K562 (cell line): ENCODE measurements around the gene VPS4A. TPM values are rescaled to one million over a fixed set of nuclear protein-coding genes. Genes with fewer than 3 reads are reported as not detected.

Experiments used
- ATAC-seq: fragments of 200-7000 bp; cut with Tn5 transposase; 3 replicates; pipeline ENCODE4 v1.9.1; 2020; ENCODE audit warnings: moderate library complexity
- BruUV-seq: library from RNA; stranded (reverse); fragments of 400-500 nt; replicated peaks from 2 replicates; lab custom pipeline; 2021; lab: Mats Ljungman, UMichigan
- CTCF ChIA-PET: fragments of 300-600 bp; formaldehyde crosslinking; extraction: SDS; loops from one replicate; lab custom pipeline; 2021; ENCODE audit warnings: low intra/inter-chr PET ratio; lab: Yijun Ruan, JAX
- POLR2A ChIA-PET: fragments of 300-600, 350-650 bp; sonication (Branson Sonifier 250); formaldehyde crosslinking; extraction: SDS; loops from one replicate; lab custom pipeline; 2021; ENCODE audit warnings: antibody characterized with exemption, inconsistent platforms; lab: Yijun Ruan, JAX
- DNase-seq, 4 experiments: peaks; one replicate each; pipeline versions ENCODE4 v3.0.0 to v3.0.0-alpha.2; 2011 to 2018; ENCODE audit warnings: low spot score in 3 of 4, mixed read lengths in 3 of 4; ENCODE audit errors: extremely low read depth in 1 of 4
- FAIRE-seq: peaks from 2 replicates; lab custom pipeline; 2011; peaks lifted over from hg19 to GRCh38; lab: Jason Lieb, UNC
- H2AFZ ChIP-seq: 2 replicates; pipeline ENCODE4 v1.6.0; 2011; ENCODE audit warnings: low read depth, low read length, control low read depth, inconsistent platforms
- H3K27ac ChIP-seq: fragments of 200-600 bp; 3 replicates; pipeline ENCODE4 v1.8.0; 2011; ENCODE audit warnings: low read depth, mild to moderate bottlenecking, control low read depth, inconsistent platforms, low read length, moderate library complexity, mixed read lengths; ENCODE audit errors: extremely low read depth
- H3K27me3 ChIP-seq, 2 experiments: fragments of 300-600 bp in 1 of 2; 2 replicates in 1 of 2; 3 replicates in 1 of 2; pipeline versions ENCODE4 v1.6.0 to v1.8.0; 2011; ENCODE audit warnings: inconsistent platforms in 2 of 2, low read length in 2 of 2, mild to moderate bottlenecking in 1 of 2, mixed read lengths in 1 of 2, moderate library complexity in 1 of 2; ENCODE audit not compliant: control insufficient read depth in 2 of 2, insufficient read depth in 2 of 2
- H3K36me3 ChIP-seq: fragments of 300-600 bp; 3 replicates; pipeline ENCODE4 v1.8.0; 2011; ENCODE audit warnings: mild to moderate bottlenecking, low read length, inconsistent platforms; ENCODE audit not compliant: control insufficient read depth, insufficient read depth
- H3K4me1 ChIP-seq, 2 experiments: fragments of 200-600 bp in 1 of 2; replicated peaks in 1 of 2; 2 replicates in 1 of 2; 3 replicates in 1 of 2; pipeline versions ENCODE4 v1.5.1 to v1.8.0; 2011; ENCODE audit warnings: inconsistent platforms in 2 of 2, low read length in 2 of 2, mild to moderate bottlenecking in 1 of 2, mixed read lengths in 1 of 2, moderate library complexity in 1 of 2; ENCODE audit not compliant: control insufficient read depth in 2 of 2, insufficient read depth in 2 of 2
- H3K4me2 ChIP-seq: 2 replicates; pipeline ENCODE4 v1.6.1; 2011; ENCODE audit warnings: low read length, control low read depth, inconsistent platforms, mixed read lengths; ENCODE audit not compliant: insufficient read depth
- H3K4me3 ChIP-seq: fragments of 200-600 bp; sonication (generic), shearing (Covaris generic); 2 replicates; pipeline ENCODE4 v1.5.1; 2016; ENCODE audit warnings: control low read depth, inconsistent platforms
- H3K79me2 ChIP-seq: fragments of 200-600 bp; 3 replicates; pipeline ENCODE4 v1.8.0; 2011; ENCODE audit warnings: low read length, inconsistent platforms; ENCODE audit not compliant: control insufficient read depth, insufficient read depth
- H3K9ac ChIP-seq, 2 experiments: 2 replicates each; pipeline versions ENCODE4 v1.6.0 to v1.6.1; 2011; ENCODE audit warnings: low read depth in 2 of 2, low read length in 2 of 2, control low read depth in 1 of 2, inconsistent platforms in 1 of 2, mild to moderate bottlenecking in 1 of 2, mixed read lengths in 1 of 2; ENCODE audit not compliant: insufficient read depth in 1 of 2
- H3K9me1 ChIP-seq: one replicate; pipeline ENCODE4 v1.6.0; 2011; ENCODE audit warnings: inconsistent platforms, mild to moderate bottlenecking, low read length, moderate library complexity; ENCODE audit not compliant: control insufficient read depth, insufficient read depth
- H3K9me3 ChIP-seq: replicated peaks from 2 replicates; pipeline ENCODE4 v1.5.1; 2011; ENCODE audit warnings: low read depth, low read length, inconsistent platforms; ENCODE audit not compliant: control insufficient read depth, insufficient read depth
- H4K20me1 ChIP-seq: replicated peaks from 2 replicates; pipeline ENCODE4 v1.6.1; 2011; ENCODE audit warnings: low read length, inconsistent platforms, mixed read lengths; ENCODE audit not compliant: control insufficient read depth, insufficient read depth
- BRD9 ChIP-seq: fragments of 450-650 bp; IDR thresholded peaks from 2 replicates; pipeline ENCODE4 v1.6.1; 2018; ENCODE audit warnings: low read depth; ENCODE audit not compliant: partially characterized antibody
- CHD2 ChIP-seq: IDR thresholded peaks from 2 replicates; pipeline ENCODE4 v1.6.1; 2011; ENCODE audit warnings: low read depth, low read length
- FIP1L1 ChIP-seq: fragments of 200-400 bp; formaldehyde crosslinking; IDR thresholded peaks from 2 replicates; pipeline ENCODE4 v1.6.1; 2018; ENCODE audit warnings: mild to moderate bottlenecking, low read depth, low read length; ENCODE audit not compliant: poor library complexity, severe bottlenecking
- HSF4 ChIP-seq: fragments of 250-450 bp; sonication (Bioruptor Pico); IDR thresholded peaks from 2 replicates; pipeline ENCODE4 v2.1.2; 2022; ENCODE audit warnings: mild to moderate bottlenecking, moderate library complexity, borderline replicate concordance
- LARP7 ChIP-seq: fragments of 450-650 bp; IDR thresholded peaks from 2 replicates; pipeline ENCODE4 v1.6.1; 2016
- LCOR ChIP-seq: sonication (generic); formaldehyde crosslinking; IDR thresholded peaks from 2 replicates; pipeline ENCODE4 v1.8.0; 2022; ENCODE audit warnings: mild to moderate bottlenecking, missing genetic modification reagents
- MEIS2 ChIP-seq: fragments of 450-650 bp; IDR thresholded peaks from 2 replicates; pipeline ENCODE4 v1.6.1; 2014; ENCODE audit warnings: mild to moderate bottlenecking; ENCODE audit not compliant: partially characterized antibody
- SMARCA5 ChIP-seq: fragments of 450-650 bp; IDR thresholded peaks from 2 replicates; pipeline ENCODE4 v1.6.1; 2016
- SOX6 ChIP-seq: fragments of 450-650 bp; IDR thresholded peaks from 2 replicates; pipeline ENCODE4 v1.6.1; 2014; ENCODE audit warnings: mild to moderate bottlenecking
- U2AF2 ChIP-seq: fragments of 200-400 bp; formaldehyde crosslinking; optimal IDR thresholded peaks from 2 replicates; pipeline ENCODE3; 2017; ENCODE audit warnings: low read depth, mild to moderate bottlenecking, low read length
- ZEB2 ChIP-seq: fragments of 450-650 bp; IDR thresholded peaks from 2 replicates; pipeline ENCODE4 v1.6.1; 2016
- ZFP30 ChIP-seq: fragments of 250-450 bp; sonication (Bioruptor Pico); IDR thresholded peaks from 2 replicates; pipeline ENCODE4 v1.8.0; 2022; ENCODE audit warnings: moderate library complexity, mild to moderate bottlenecking, inconsistent platforms, borderline replicate concordance
- ZNF311 ChIP-seq: fragments of 250-450 bp; sonication (Bioruptor Pico); IDR thresholded peaks from 2 replicates; pipeline ENCODE4 v1.4.0; 2020; ENCODE audit warnings: mild to moderate bottlenecking, moderate library complexity
- WGBS: fragments of 100-300 bp; shearing (Covaris generic); methylation state at CpG from one replicate; pipeline ENCODE4 v1.1.6; 2016; ENCODE audit warnings: low coverage, mixed read lengths; ENCODE audit not compliant: insufficient coverage; ENCODE audit errors: missing lambda C conversion rate; 5-methylcytosine and 5-hydroxymethylcytosine counted together
- in situ Hi-C: fragments of 300-500 bp; cut with MboI; formaldehyde crosslinking; loops from 4 replicates; pipeline ENCODE4 v1.15.0; 2018; ENCODE audit warnings: inconsistent platforms, mixed read lengths
- intact Hi-C: fragments of 100-400 bp; cut with micrococcal nuclease; formaldehyde crosslinking; loops from 2 replicates; pipeline ENCODE4 v1.14.2; 2022
- polyA plus RNA-seq, 8 experiments: library from polyadenylated mRNA; depleted of rRNA in 4 of 8; stranded (reverse) in 5 of 8; unstranded in 3 of 8; fragments of >200 nt; fragmentation: Nextera tagmentation in 2 of 8; fragmentation: Illumina TruSeq in 1 of 8; extraction: Ambion mirVana in 2 of 8; extraction: Trizol in 1 of 8; gene quantifications; 2 replicates each; pipeline versions ENCODE4 v1.2.1 to v1.2.3, GENCODE V29; 2011 to 2014; ENCODE audit warnings: inconsistent platforms in 1 of 8, missing spikeins in 1 of 8
- total RNA-seq, 7 experiments: library from RNA; depleted of rRNA in 6 of 7; stranded (reverse); fragments of >200 nt in 6 of 7; fragmentation: Illumina TruSeq in 2 of 7; extraction: Trizol in 2 of 7; gene quantifications; 2 replicates each; pipeline versions ENCODE4 v1.2.1 to v1.2.3, GENCODE V29; 2011 to 2021; ENCODE audit warnings: low replicate concordance in 1 of 7

VPS4A gene
- total and polyA plus RNA-seq, 9 of the 15 experiments (the other 6 are each of a cell fraction or from before 2014, with no cell fraction given), result 7.6 to 45.4 (median 29.9) TPM

- Histone ChIP-seq H3K4me2 (no peak overlapping the region), H3K9me1 (no peaks in the 10 kb centered on the region), H3K36me3 (no peaks in the 10 kb centered on the region; the same call in 2 of the 3 replicates), H3K9ac (no peak overlapping the region), H3K27me3 (no peaks in the 10 kb centered on the region), H3K27ac (no peak overlapping the region), H3K4me3 (no peak overlapping the region), H4K20me1 (no peaks in the 10 kb centered on the region), H3K4me1 (no peaks in the 10 kb centered on the region), H3K79me2 (no peaks in the 10 kb centered on the region), H2AFZ (no peak overlapping the region), H3K9me3 (no peaks in the 10 kb centered on the region)
- CTCF ChIA-PET, result no interaction called here
- DNase-seq (no peak), ATAC-seq (no peak), FAIRE-seq (no peak)
- POLR2A ChIA-PET, result interaction anchor here (0.7 kb wide), 1 partner anchor 16 kb away, joined by 7 read pairs; no protein-coding TSS in a partner anchor
- TF ChIP-seq LARP7, result no peak
- TF ChIP-seq U2AF2, result no peak
- BruUV-seq, result no TSS peak
- WGBS, result 47% methylated on average over 1 of the region's 1 CpG
- intact Hi-C loops, result loop anchor here (10.0 kb wide), 1 partner anchor 456 kb away; the partner anchor contains the start of gene TANGO6
- in situ Hi-C loops, result no loop called here
Observed at GRCh38 chr16:69301187-69301586, 10.0 kb upstream of the VPS4A start.

GRCh38 chr16:69301861-69302260 lies 9.3 kb upstream of the VPS4A start:
- H3K27me3 ChIP-seq, result no peaks in the 10 kb centered on the region
- no TSS peak for BruUV-seq
- H3K9ac ChIP-seq, result no peak overlapping the region
- H3K9me3 ChIP-seq, result no peaks in the 10 kb centered on the region
- TF ChIP-seq SOX6, result no peak
- no peak for TF ChIP-seq HSF4 (CRISPR knock-in tag)
- TF ChIP-seq ZNF311 (CRISPR knock-in tag), result no peak
- TF ChIP-seq SMARCA5, result no peak
- no peak for TF ChIP-seq FIP1L1
- TF ChIP-seq MEIS2, result no peak
- TF ChIP-seq LCOR, result no peak
- TF ChIP-seq BRD9, result no peak
- no peak for TF ChIP-seq ZEB2
- TF ChIP-seq CHD2, result no peak
- TF ChIP-seq ZFP30 (CRISPR knock-in tag), result no peak
- ATAC-seq (no peak), FAIRE-seq (no peak), DNase-seq (no peak)
- ChIA-PET POLR2A (interaction anchor here (0.7 kb wide), 1 partner anchor 35 kb away, joined by 6 read pairs; no protein-coding TSS in a partner anchor), CTCF (no interaction called here)
- no peaks in the 10 kb centered on the region for H3K9me1 ChIP-seq
- H4K20me1 ChIP-seq, result no peaks in the 10 kb centered on the region
- no peaks in the 10 kb centered on the region; the same call in 2 of the 3 replicates for H3K36me3 ChIP-seq
- H3K4me3 ChIP-seq, result no peak overlapping the region
- intact Hi-C loops, result loop anchor here (10.0 kb wide), 1 partner anchor 457 kb away; the partner anchor contains the start of gene TANGO6
- H3K4me2 ChIP-seq, result no peak overlapping the region
- 64% methylated on average over 4 of the region's 4 CpGs for WGBS
- H2AFZ ChIP-seq, result no peak overlapping the region
- in situ Hi-C loops, result no loop called here
- H3K4me1 ChIP-seq, result no peaks in the 10 kb centered on the region
- no peaks in the 10 kb centered on the region for H3K79me2 ChIP-seq
- H3K27ac ChIP-seq, result no peak overlapping the region
